CD4-positive, CD25-positive, alpha-beta regulatory T cell (primary cell): ENCODE measurements around the gene B3GALT4. TPM values are rescaled to one million over a fixed set of nuclear protein-coding genes. Genes with fewer than 3 reads are reported as not detected.

Source experiments
- ATAC-seq, 2 donors: fragments of 150-1000 bp; cut with Tn5 transposase; one replicate each; pipeline ENCODE4 v1.10.0; 2021; ENCODE audit warnings: low read depth in 2 of 2, moderate number of reproducible peaks in 2 of 2, moderate library complexity in 1 of 2
- DNase-seq, 3 donors: peaks; one replicate each; pipeline versions ENCODE4 v3.0.0 to v3.0.0-alpha.2; 2012 to 2022; ENCODE audit warnings: mixed read lengths in 1 of 3
- H3K27ac ChIP-seq: one replicate; pipeline ENCODE4 v1.7.0; 2013; ENCODE audit warnings: mild to moderate bottlenecking, low read length; ENCODE audit not compliant: insufficient read depth, poor library complexity, severe bottlenecking
- H3K27me3 ChIP-seq: one replicate; pipeline ENCODE4 v1.7.0; 2013; ENCODE audit warnings: low read length; ENCODE audit not compliant: control insufficient read depth, insufficient read depth
- H3K36me3 ChIP-seq: one replicate; pipeline ENCODE4 v1.7.0; 2013; ENCODE audit warnings: mild to moderate bottlenecking, low read length, moderate library complexity; ENCODE audit not compliant: control insufficient read depth, insufficient read depth
- H3K4me1 ChIP-seq: 2 replicates; pipeline ENCODE4 v1.7.0; 2013; ENCODE audit warnings: mild to moderate bottlenecking, low read length; ENCODE audit not compliant: insufficient read depth, control insufficient read depth, poor library complexity, severe bottlenecking
- H3K4me3 ChIP-seq: one replicate; pipeline ENCODE4 v1.7.0; 2013; ENCODE audit warnings: low read depth, mild to moderate bottlenecking, low read length, moderate library complexity
- H3K9me3 ChIP-seq, 2 experiments: 1 replicate in 1 of 2; 2 replicates in 1 of 2; pipeline ENCODE4 v1.7.0; 2013; ENCODE audit warnings: low read length in 2 of 2, mild to moderate bottlenecking in 1 of 2, moderate library complexity in 1 of 2; ENCODE audit not compliant: control insufficient read depth in 2 of 2
- H3K27ac Mint-ChIP-seq, 3 donors: one replicate each; pipeline ENCODE4 v1.8.0; 2020 to 2022; ENCODE audit warnings: mild to moderate bottlenecking in 3 of 3, mixed read lengths in 3 of 3, moderate library complexity in 2 of 3
- H3K27me3 Mint-ChIP-seq: one replicate; pipeline ENCODE4 v1.8.0; 2022; ENCODE audit warnings: mild to moderate bottlenecking, mixed read lengths
- H3K36me3 Mint-ChIP-seq: one replicate; pipeline ENCODE4 v1.8.0; 2020; ENCODE audit warnings: mixed read lengths
- H3K4me1 Mint-ChIP-seq, 4 donors: one replicate each; pipeline ENCODE4 v1.8.0; 2020 to 2022; ENCODE audit warnings: mixed read lengths in 4 of 4, mild to moderate bottlenecking in 1 of 4
- H3K4me3 Mint-ChIP-seq, 4 donors: one replicate each; pipeline ENCODE4 v1.8.0; 2020 to 2022; ENCODE audit warnings: mild to moderate bottlenecking in 4 of 4, mixed read lengths in 4 of 4, moderate library complexity in 3 of 4
- H3K9me3 Mint-ChIP-seq, 7 donors: one replicate each; pipeline ENCODE4 v1.8.0; 2020 to 2022; ENCODE audit warnings: mixed read lengths in 7 of 7, mild to moderate bottlenecking in 3 of 7, moderate library complexity in 2 of 7
- polyA plus RNA-seq, 4 donors: library from polyadenylated mRNA; unstranded; fragments of 300-500 nt; fragmentation: Illumina TruSeq; gene quantifications; one replicate each; pipeline ENCODE4 v1.2.3, GENCODE V29; 2021
- total RNA-seq: library from RNA; stranded (reverse); gene quantifications from one replicate; pipeline ENCODE4 v1.2.3, GENCODE V29; 2022

Gene B3GALT4
- total and polyA plus RNA-seq, 5 donors from 2014 or later, result 17.5 to 35.9 (median 31.1) TPM

GRCh38 chr6:33305052-33305451 is 28.1 kb downstream of the B3GALT4 start:
- H3K4me3 ChIP-seq, result no peak overlapping the region
- no peak for DNase-seq
- H3K4me1 ChIP-seq, result peaks cover 14% of the 10 kb centered on the region
- Mint-ChIP-seq H3K9me3 (no peaks in the 10 kb centered on the region), H3K27me3 (peaks cover under 1% of the 10 kb centered on the region), H3K4me1 (peaks cover 4 to 62% (median 32%) of the 10 kb centered on the region in 4 donors), H3K36me3 (peaks cover 20% of the 10 kb centered on the region), H3K27ac (peak overlapping the region in 2 of 3 donors; percentile 36 to 83), H3K4me3 (no peak overlapping the region)
- no peaks in the 10 kb centered on the region for H3K9me3 ChIP-seq
- no peak for ATAC-seq
- no peaks in the 10 kb centered on the region for H3K27me3 ChIP-seq
- H3K27ac ChIP-seq, result no peak overlapping the region
- peaks cover 54% of the 10 kb centered on the region for H3K36me3 ChIP-seq

- H3K9me3 Mint-ChIP-seq, result no peaks in the 10 kb centered on the region
- H3K4me3 Mint-ChIP-seq, result peak overlapping the region in 2 of 4 donors; percentile 21 to 36
- DNase-seq (no peak), ATAC-seq (no peak)
- H3K27me3 Mint-ChIP-seq, result no peaks in the 10 kb centered on the region
- H3K27ac ChIP-seq, result no peak overlapping the region
- H3K36me3 ChIP-seq, result peaks cover 59% of the 10 kb centered on the region
- no peak overlapping the region for H3K4me3 ChIP-seq
- H3K4me1 Mint-ChIP-seq, result peaks cover 4 to 59% (median 27%) of the 10 kb centered on the region in 4 donors
- peaks cover 26% of the 10 kb centered on the region for H3K36me3 Mint-ChIP-seq
- peak overlapping the region in 2 of 3 donors; percentile 18 to 62 for H3K27ac Mint-ChIP-seq
- no peaks in the 10 kb centered on the region for H3K27me3 ChIP-seq
- H3K4me1 ChIP-seq, result peaks cover 19% of the 10 kb centered on the region
- H3K9me3 ChIP-seq, result no peaks in the 10 kb centered on the region
Measured at GRCh38 chr6:33306356-33306755, 29.4 kb downstream of the B3GALT4 start.

DNA sequence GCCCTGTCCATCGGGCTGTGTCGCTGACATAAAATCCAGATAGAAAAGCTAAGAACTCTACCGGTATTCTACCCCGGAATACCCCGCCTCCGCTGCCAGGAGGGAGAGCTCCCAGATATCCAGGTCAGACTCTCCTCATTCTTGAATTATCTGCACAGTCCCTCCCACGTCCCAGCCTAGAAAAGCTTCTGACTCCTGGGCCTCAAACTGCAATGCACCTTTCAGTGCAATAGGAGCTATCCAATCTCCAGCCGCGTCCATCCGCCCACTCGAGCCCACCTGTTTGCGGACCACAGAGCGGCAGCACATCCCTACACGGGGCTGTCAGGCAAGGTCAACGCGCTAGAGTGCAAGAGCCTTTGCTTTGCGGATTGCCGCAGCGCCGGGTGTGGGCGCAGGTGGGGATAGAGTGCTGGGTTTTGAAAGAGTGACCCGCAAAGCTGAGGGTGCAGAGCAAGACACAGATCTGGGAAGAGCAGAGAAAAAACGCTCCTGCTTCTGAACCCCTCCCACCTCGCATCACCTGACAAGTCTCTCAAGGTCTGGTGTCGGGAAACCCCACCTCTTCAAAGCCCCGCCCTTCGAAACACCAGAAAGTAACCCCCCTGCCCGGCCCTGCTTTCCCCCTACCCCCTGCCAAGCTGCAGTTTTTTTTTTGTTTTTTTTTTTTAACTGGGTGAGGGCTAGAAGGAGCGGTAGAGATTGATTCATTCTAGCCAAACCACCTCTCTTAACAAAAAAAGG is 35.6 kb downstream of the B3GALT4 start:
- no peaks in the 10 kb centered on the region for H3K9me3 Mint-ChIP-seq
- H3K4me3 Mint-ChIP-seq, result peak overlapping the region; percentile 99 to 100 (median 99)
- ATAC-seq, result peak; percentile 50 to 55
- H3K36me3 Mint-ChIP-seq, result peaks cover 10% of the 10 kb centered on the region
- Histone ChIP-seq H3K36me3 (peaks cover 24% of the 10 kb centered on the region), H3K4me3 (peak overlapping the region; percentile 94), H3K27me3 (no peaks in the 10 kb centered on the region), H3K4me1 (peaks cover 57% of the 10 kb centered on the region), H3K9me3 (no peaks in the 10 kb centered on the region), H3K27ac (peak overlapping the region; percentile 100)
- peaks cover 4 to 81% (median 26%) of the 10 kb centered on the region in 4 donors for H3K4me1 Mint-ChIP-seq
- peak overlapping the region; percentile 98 to 99 (median 99) for H3K27ac Mint-ChIP-seq
- DNase-seq, result peak; percentile 81 to 92 (median 87)
- H3K27me3 Mint-ChIP-seq, result no peaks in the 10 kb centered on the region

GRCh38 chr6:33313105-33313708 is 36.3 kb downstream of the B3GALT4 start:
- Mint-ChIP-seq H3K27ac (peak overlapping the region; percentile 98 to 99 (median 99)), H3K36me3 (peaks cover 15% of the 10 kb centered on the region), H3K9me3 (no peaks in the 10 kb centered on the region), H3K4me3 (peak overlapping the region; percentile 99 to 100 (median 99)), H3K4me1 (peaks cover 4 to 82% (median 28%) of the 10 kb centered on the region in 4 donors), H3K27me3 (no peaks in the 10 kb centered on the region)
- H3K36me3 ChIP-seq, result peaks cover 18% of the 10 kb centered on the region
- no peak for ATAC-seq
- no peaks in the 10 kb centered on the region for H3K9me3 ChIP-seq
- H3K4me1 ChIP-seq, result peaks cover 57% of the 10 kb centered on the region
- no peaks in the 10 kb centered on the region for H3K27me3 ChIP-seq
- H3K4me3 ChIP-seq, result peak overlapping the region; percentile 94
- peak in 1 of 3 donors; percentile 53 for DNase-seq
- peak overlapping the region; percentile 100 for H3K27ac ChIP-seq

GRCh38 chr6:33313709-33314514 is 37.0 kb downstream of the B3GALT4 start, which contains the start of gene TAPBP:
Gene TAPBP, minus strand, starts transcription at chr6:33314078. Its CDS starts 37 bp downstream, at chr6:33314041.
- peaks cover 16% of the 10 kb centered on the region for H3K36me3 Mint-ChIP-seq
- Histone ChIP-seq H3K4me1 (peaks cover 64% of the 10 kb centered on the region), H3K9me3 (no peaks in the 10 kb centered on the region), H3K27me3 (no peaks in the 10 kb centered on the region), H3K4me3 (peak within 1 kb of the TSS; percentile 94), H3K27ac (peak within 1 kb of the TSS; percentile 100), H3K36me3 (peaks cover 15% of the 10 kb centered on the region)
- peak within 1 kb of the TSS; percentile 98 to 99 (median 99) for H3K27ac Mint-ChIP-seq
- H3K9me3 Mint-ChIP-seq, result no peaks in the 10 kb centered on the region
- DNase-seq (peak; percentile 82 to 89 (median 84)), ATAC-seq (peak; percentile 36 to 42)
- no peaks in the 10 kb centered on the region for H3K27me3 Mint-ChIP-seq
- peak within 1 kb of the TSS; percentile 99 to 100 (median 99) for H3K4me3 Mint-ChIP-seq
- H3K4me1 Mint-ChIP-seq, result peaks cover 0 to 82% (median 31%) of the 10 kb centered on the region in 4 donors

GRCh38 chr6:33314515-33314942 is 37.6 kb downstream of the B3GALT4 start:
- Mint-ChIP-seq H3K27me3 (no peaks in the 10 kb centered on the region), H3K4me3 (peak overlapping the region; percentile 99 to 100 (median 99)), H3K9me3 (no peaks in the 10 kb centered on the region), H3K4me1 (peaks cover 0 to 85% (median 35%) of the 10 kb centered on the region in 4 donors), H3K36me3 (peaks cover 22% of the 10 kb centered on the region), H3K27ac (peak overlapping the region; percentile 98 to 99 (median 99))
- Histone ChIP-seq H3K4me3 (peak overlapping the region; percentile 94), H3K36me3 (peaks cover 18% of the 10 kb centered on the region), H3K27ac (peak overlapping the region; percentile 100), H3K4me1 (peaks cover 70% of the 10 kb centered on the region), H3K9me3 (no peaks in the 10 kb centered on the region), H3K27me3 (no peaks in the 10 kb centered on the region)
- DNase-seq, result peak; percentile 76 to 87 (median 76)
- ATAC-seq, result peak; percentile 29 to 47
